PC-9 (cell line): ENCODE measurements around the gene TTC28. TPM values are rescaled to one million over a fixed set of nuclear protein-coding genes. Genes with fewer than 3 reads are reported as not detected.

ENCODE experiments used
- BruUV-seq: library from RNA; stranded (reverse); fragments of 400-500 nt; replicated peaks from 2 replicates; lab custom pipeline; 2021; lab: Mats Ljungman, UMichigan
- CTCF ChIA-PET: fragments of 300-600 bp; sonication (Branson Sonifier 250); formaldehyde crosslinking; loops from one replicate; lab custom pipeline; 2022; ENCODE audit warnings: antibody characterized with exemption; lab: Charles Lee
- POLR2A ChIA-PET: fragments of 300-600 bp; sonication (Branson Sonifier 250); formaldehyde crosslinking; loops from one replicate; lab custom pipeline; 2022; ENCODE audit warnings: antibody characterized with exemption; ENCODE audit not compliant: unreplicated experiment; lab: Charles Lee
- DNase-seq, 2 experiments: peaks; one replicate each; pipeline versions ENCODE4 v3.0.0 to v3.0.0-alpha.2; 2015 to 2022; ENCODE audit warnings: mixed read lengths in 1 of 2
- H2AFZ ChIP-seq: fragments of 200-600 bp; sonication (generic); 2 replicates; pipeline ENCODE4 v1.8.1; 2017; ENCODE audit warnings: antibody characterized with exemption
- H3F3A ChIP-seq: fragments of 200-600 bp; sonication (generic); 2 replicates; pipeline ENCODE4 v1.8.1; 2017; ENCODE audit warnings: antibody characterized with exemption, mild to moderate bottlenecking, low read depth; ENCODE audit not compliant: insufficient read depth
- H3K27ac ChIP-seq: fragments of 200-600 bp; sonication (generic); 2 replicates; pipeline ENCODE4 v1.6.1; 2016; ENCODE audit warnings: mixed run types
- H3K27me3 ChIP-seq: fragments of 200-600 bp; sonication (generic); 2 replicates; pipeline ENCODE4 v1.6.1; 2016; ENCODE audit warnings: low read depth, mixed run types; ENCODE audit not compliant: insufficient read depth
- H3K36me3 ChIP-seq: fragments of 200-600 bp; sonication (generic); 2 replicates; pipeline ENCODE4 v1.6.1; 2016; ENCODE audit warnings: low read depth, mixed run types
- H3K4me1 ChIP-seq: fragments of 200-600 bp; sonication (generic); replicated peaks from 2 replicates; pipeline ENCODE4 v1.6.1; 2016; ENCODE audit warnings: mixed run types; ENCODE audit not compliant: insufficient read depth
- H3K4me2 ChIP-seq: fragments of 200-600 bp; sonication (generic); 2 replicates; pipeline ENCODE4 v1.6.1; 2017; ENCODE audit warnings: mixed run types
- H3K4me3 ChIP-seq: fragments of 200-600 bp; sonication (generic); 2 replicates; pipeline ENCODE4 v1.6.1; 2016; ENCODE audit warnings: mixed run types
- H3K79me2 ChIP-seq: fragments of 200-600 bp; sonication (generic); 2 replicates; pipeline ENCODE4 v1.6.1; 2017; ENCODE audit warnings: low read depth, mixed run types
- H3K9me2 ChIP-seq: fragments of 200-600 bp; sonication (generic); 2 replicates; pipeline ENCODE4 v1.8.1; 2017; ENCODE audit warnings: mild to moderate bottlenecking; ENCODE audit not compliant: insufficient read depth
- H3K9me3 ChIP-seq: fragments of 200-600 bp; sonication (generic); 2 replicates; pipeline ENCODE4 v1.8.1; 2016; ENCODE audit warnings: low read depth; ENCODE audit not compliant: insufficient read depth
- H4K20me1 ChIP-seq: fragments of 200-600 bp; sonication (generic); 2 replicates; pipeline ENCODE4 v1.8.1; 2017; ENCODE audit not compliant: insufficient read depth
- EZH2 ChIP-seq: fragments of 200-600 bp; sonication (generic); IDR thresholded peaks from 2 replicates; pipeline ENCODE4 v1.8.0; 2017; ENCODE audit warnings: antibody characterized with exemption, low read depth
- intact Hi-C: fragments of 100-400 bp; cut with micrococcal nuclease; formaldehyde crosslinking; loops from one replicate; pipeline ENCODE4 v1.10.0; 2022; ENCODE audit not compliant: unreplicated experiment
- total RNA-seq: library from RNA; stranded (reverse); gene quantifications from 2 replicates; pipeline ENCODE4 v1.2.3, GENCODE V29; 2021
- TF ChIP-seq, protein P1 (sequence below): fragments of 200-600 bp; sonication (generic); conservative IDR thresholded peaks from 2 replicates; pipeline ENCODE4 v1.6.1; 2017; ENCODE audit warnings: mixed run types, antibody characterized with exemption, mild to moderate bottlenecking, moderate library complexity

TTC28 gene
- total RNA-seq, 1 experiment from 2014 or later: 6.7 TPM

- POLR2A ChIA-PET: no interaction called here
- DNase-seq: no peak
- H2AFZ ChIP-seq: no peak overlapping the region
- BruUV-seq: no TSS peak
- no peak overlapping the region for H3K4me3 ChIP-seq
- no peaks in the 10 kb centered on the region for H4K20me1 ChIP-seq
- H3K9me2 ChIP-seq: no peaks in the 10 kb centered on the region
- TF ChIP-seq, protein P1, sequence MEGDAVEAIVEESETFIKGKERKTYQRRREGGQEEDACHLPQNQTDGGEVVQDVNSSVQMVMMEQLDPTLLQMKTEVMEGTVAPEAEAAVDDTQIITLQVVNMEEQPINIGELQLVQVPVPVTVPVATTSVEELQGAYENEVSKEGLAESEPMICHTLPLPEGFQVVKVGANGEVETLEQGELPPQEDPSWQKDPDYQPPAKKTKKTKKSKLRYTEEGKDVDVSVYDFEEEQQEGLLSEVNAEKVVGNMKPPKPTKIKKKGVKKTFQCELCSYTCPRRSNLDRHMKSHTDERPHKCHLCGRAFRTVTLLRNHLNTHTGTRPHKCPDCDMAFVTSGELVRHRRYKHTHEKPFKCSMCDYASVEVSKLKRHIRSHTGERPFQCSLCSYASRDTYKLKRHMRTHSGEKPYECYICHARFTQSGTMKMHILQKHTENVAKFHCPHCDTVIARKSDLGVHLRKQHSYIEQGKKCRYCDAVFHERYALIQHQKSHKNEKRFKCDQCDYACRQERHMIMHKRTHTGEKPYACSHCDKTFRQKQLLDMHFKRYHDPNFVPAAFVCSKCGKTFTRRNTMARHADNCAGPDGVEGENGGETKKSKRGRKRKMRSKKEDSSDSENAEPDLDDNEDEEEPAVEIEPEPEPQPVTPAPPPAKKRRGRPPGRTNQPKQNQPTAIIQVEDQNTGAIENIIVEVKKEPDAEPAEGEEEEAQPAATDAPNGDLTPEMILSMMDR: no peak
- TF ChIP-seq EZH2: no peak
- no peaks in the 10 kb centered on the region for H3K36me3 ChIP-seq
- no peaks in the 10 kb centered on the region for H3K27me3 ChIP-seq
- H3K4me2 ChIP-seq: no peak overlapping the region
- no peak overlapping the region for H3K27ac ChIP-seq
- no peaks in the 10 kb centered on the region for H3K79me2 ChIP-seq
- H3F3A ChIP-seq: no peaks in the 10 kb centered on the region
- intact Hi-C loops: no loop called here
- no peaks in the 10 kb centered on the region for H3K4me1 ChIP-seq
- no peaks in the 10 kb centered on the region for H3K9me3 ChIP-seq
- CTCF ChIA-PET: no interaction called here
These were observed 397.1 kb downstream of the TTC28 start for GRCh38 chr22:28282405-28283067.

GRCh38 chr22:28279888-28280287 is 399.8 kb downstream of the TTC28 start:
- no TSS peak for BruUV-seq
- Histone ChIP-seq H2AFZ (no peak overlapping the region), H3F3A (no peaks in the 10 kb centered on the region), H4K20me1 (no peaks in the 10 kb centered on the region), H3K4me2 (no peak overlapping the region), H3K9me3 (no peaks in the 10 kb centered on the region), H3K27ac (no peak overlapping the region), H3K4me1 (no peaks in the 10 kb centered on the region), H3K27me3 (no peaks in the 10 kb centered on the region), H3K79me2 (no peaks in the 10 kb centered on the region), H3K9me2 (no peaks in the 10 kb centered on the region), H3K4me3 (no peak overlapping the region), H3K36me3 (no peaks in the 10 kb centered on the region)
- ChIA-PET POLR2A (no interaction called here), CTCF (no interaction called here)
- DNase-seq: no peak
- TF ChIP-seq, protein P1: no peak
- TF ChIP-seq EZH2: no peak
- intact Hi-C loops: no loop called here

- H3K9me3 ChIP-seq: no peaks in the 10 kb centered on the region
- H3K4me1 ChIP-seq: no peaks in the 10 kb centered on the region
- H3K27me3 ChIP-seq: no peaks in the 10 kb centered on the region
- no peak for DNase-seq
- no peaks in the 10 kb centered on the region for H3K36me3 ChIP-seq
- no peaks in the 10 kb centered on the region for H4K20me1 ChIP-seq
- no peak overlapping the region for H3K27ac ChIP-seq
- H3F3A ChIP-seq: no peaks in the 10 kb centered on the region
- no peak overlapping the region for H2AFZ ChIP-seq
- ChIA-PET CTCF (no interaction called here), POLR2A (no interaction called here)
- intact Hi-C loops: no loop called here
- no peak overlapping the region for H3K4me2 ChIP-seq
- BruUV-seq: no TSS peak
- no peaks in the 10 kb centered on the region for H3K9me2 ChIP-seq
- TF ChIP-seq EZH2: no peak
- TF ChIP-seq, protein P1: no peak
- H3K4me3 ChIP-seq: no peak overlapping the region
- H3K79me2 ChIP-seq: no peaks in the 10 kb centered on the region
These were observed 410.4 kb downstream of the TTC28 start for GRCh38 chr22:28269277-28269676.
